ELR (cell line): ENCODE results near the gene POU2F3.
"Not testable (repeated sequence)": the region's sequence is repeated elsewhere in the genome, so short reads cannot be mapped to it uniquely, and the experiment has no call there.

ENCODE experiments used
- DNase-seq: peaks from one replicate; pipeline ENCODE4 v3.0.0-alpha.2; 2015; ENCODE audit warnings: low read depth

Gene POU2F3

GRCh38 chr11:120249279-120250262 is 9.6 kb downstream of the POU2F3 start:
- DNase-seq: no peak

- not testable (repeated sequence) for DNase-seq
These were observed 13.4 kb downstream of the POU2F3 start for GRCh38 chr11:120253377-120253776.

- no peak for DNase-seq
These were observed 15.0 kb downstream of the POU2F3 start for GRCh38 chr11:120254788-120255518.

- no peak for DNase-seq
These were observed 15.6 kb downstream of the POU2F3 start for GRCh38 chr11:120255519-120255866.

- no peak for DNase-seq
These were observed 16.2 kb downstream of the POU2F3 start for GRCh38 chr11:120256178-120256577.

- no peak for DNase-seq
These were observed 16.8 kb downstream of the POU2F3 start for GRCh38 chr11:120256779-120257178.

GRCh38 chr11:120257346-120257745 is 17.4 kb downstream of the POU2F3 start:
- no peak for DNase-seq

GRCh38 chr11:120258661-120259060 is 18.7 kb downstream of the POU2F3 start:
- no peak for DNase-seq

- DNase-seq: no peak
These were observed 19.3 kb downstream of the POU2F3 start for GRCh38 chr11:120259241-120259640.

- no peak for DNase-seq
These were observed 20.1 kb downstream of the POU2F3 start for GRCh38 chr11:120259988-120260565.

- no peak for DNase-seq
These were observed 20.7 kb downstream of the POU2F3 start for GRCh38 chr11:120260616-120261015.

GRCh38 chr11:120261321-120261720 is 21.4 kb downstream of the POU2F3 start:
- DNase-seq: no peak

- DNase-seq: no peak
These were observed 22.0 kb downstream of the POU2F3 start for GRCh38 chr11:120261931-120262330.

GRCh38 chr11:120267319-120267718 is 27.4 kb downstream of the POU2F3 start:
- no peak for DNase-seq

GRCh38 chr11:120268686-120269085 is 28.7 kb downstream of the POU2F3 start:
- no peak for DNase-seq

GRCh38 chr11:120270386-120270785 is 30.4 kb downstream of the POU2F3 start:
- no peak for DNase-seq

- DNase-seq: no peak
These were observed 31.7 kb downstream of the POU2F3 start for GRCh38 chr11:120271672-120272071.

GRCh38 chr11:120272303-120272702 is 32.4 kb downstream of the POU2F3 start:
- peak; percentile 82 for DNase-seq

- DNase-seq: peak; percentile 8
These were observed 33.5 kb downstream of the POU2F3 start for GRCh38 chr11:120273432-120273831.

GRCh38 chr11:120273956-120274355 is 34.0 kb downstream of the POU2F3 start:
- not testable (repeated sequence) for DNase-seq

- DNase-seq: no peak
These were observed 39.6 kb downstream of the POU2F3 start for GRCh38 chr11:120279502-120279901.

- no peak for DNase-seq
These were observed 40.7 kb downstream of the POU2F3 start for GRCh38 chr11:120280600-120281051.
